Measurements from ENCODE around the gene SORL1.
"Not testable (repeated sequence)": the region's sequence is repeated elsewhere in the genome, so short reads cannot be mapped to it uniquely, and the experiment has no call there.

SORL1 gene

DNA sequence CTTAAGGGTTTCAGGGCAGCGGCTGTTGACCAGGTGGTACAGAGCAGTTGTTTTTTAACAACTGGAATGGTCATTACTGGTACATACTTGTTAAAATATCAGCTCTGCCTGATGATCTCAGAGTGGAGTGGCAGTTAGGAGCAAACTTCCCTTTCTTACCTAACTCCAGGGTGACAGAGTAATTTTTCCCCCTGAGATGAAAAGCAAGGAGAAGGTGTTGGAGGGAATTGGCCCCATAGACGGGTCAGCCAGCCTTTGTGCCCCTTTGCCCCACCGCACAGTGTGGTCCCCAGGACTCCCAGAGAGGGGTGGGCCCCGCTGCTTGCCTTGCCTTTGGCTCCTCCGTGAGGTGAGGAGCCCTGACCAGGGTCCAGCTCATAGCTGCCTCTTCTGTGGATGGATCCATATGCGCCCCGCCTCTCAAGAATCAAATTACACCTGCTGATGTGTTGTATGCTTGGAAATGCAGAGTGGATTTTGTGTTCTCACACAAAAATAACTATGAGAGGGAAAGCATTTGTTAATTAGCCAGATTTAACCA is 27.7 kb downstream of the SORL1 start:
- DNase-seq = no peak

DNA sequence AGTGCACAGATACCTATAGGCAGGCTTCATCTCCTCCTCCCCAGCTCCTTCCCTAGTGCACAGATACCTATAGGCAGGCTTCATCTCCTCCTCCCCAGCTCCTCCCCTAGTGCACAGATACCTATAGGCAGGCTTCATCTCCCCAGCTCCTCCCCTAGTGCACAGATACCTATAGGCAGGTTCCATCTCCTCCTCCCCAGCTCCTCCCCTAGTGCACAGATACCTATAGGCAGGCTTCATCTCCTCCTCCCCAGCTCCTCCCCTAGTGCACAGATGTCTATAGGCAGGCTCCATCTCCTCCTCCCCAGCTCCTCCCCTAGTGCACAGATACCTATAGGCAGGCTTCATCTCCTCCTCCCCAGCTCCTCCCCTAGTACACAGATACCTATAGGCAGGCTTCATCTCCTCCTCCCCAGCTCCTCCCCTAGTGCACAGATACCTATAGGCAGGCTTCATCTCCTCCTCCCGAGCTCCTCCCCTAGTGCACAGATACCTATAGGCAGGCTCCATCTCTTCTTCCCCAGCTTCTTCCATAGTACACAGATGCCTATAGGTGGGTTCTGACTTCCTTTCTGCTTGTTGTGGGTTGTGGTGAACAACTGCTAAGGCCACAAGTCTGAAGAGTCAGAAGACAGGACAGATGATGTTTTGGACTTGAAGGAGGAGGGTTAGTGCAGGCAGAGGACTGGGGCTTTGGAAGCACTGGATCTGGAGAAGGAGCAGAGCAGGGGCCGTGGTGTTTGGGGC is 29.5 kb downstream of the SORL1 start:
- DNase-seq = peak; percentile 82

DNA sequence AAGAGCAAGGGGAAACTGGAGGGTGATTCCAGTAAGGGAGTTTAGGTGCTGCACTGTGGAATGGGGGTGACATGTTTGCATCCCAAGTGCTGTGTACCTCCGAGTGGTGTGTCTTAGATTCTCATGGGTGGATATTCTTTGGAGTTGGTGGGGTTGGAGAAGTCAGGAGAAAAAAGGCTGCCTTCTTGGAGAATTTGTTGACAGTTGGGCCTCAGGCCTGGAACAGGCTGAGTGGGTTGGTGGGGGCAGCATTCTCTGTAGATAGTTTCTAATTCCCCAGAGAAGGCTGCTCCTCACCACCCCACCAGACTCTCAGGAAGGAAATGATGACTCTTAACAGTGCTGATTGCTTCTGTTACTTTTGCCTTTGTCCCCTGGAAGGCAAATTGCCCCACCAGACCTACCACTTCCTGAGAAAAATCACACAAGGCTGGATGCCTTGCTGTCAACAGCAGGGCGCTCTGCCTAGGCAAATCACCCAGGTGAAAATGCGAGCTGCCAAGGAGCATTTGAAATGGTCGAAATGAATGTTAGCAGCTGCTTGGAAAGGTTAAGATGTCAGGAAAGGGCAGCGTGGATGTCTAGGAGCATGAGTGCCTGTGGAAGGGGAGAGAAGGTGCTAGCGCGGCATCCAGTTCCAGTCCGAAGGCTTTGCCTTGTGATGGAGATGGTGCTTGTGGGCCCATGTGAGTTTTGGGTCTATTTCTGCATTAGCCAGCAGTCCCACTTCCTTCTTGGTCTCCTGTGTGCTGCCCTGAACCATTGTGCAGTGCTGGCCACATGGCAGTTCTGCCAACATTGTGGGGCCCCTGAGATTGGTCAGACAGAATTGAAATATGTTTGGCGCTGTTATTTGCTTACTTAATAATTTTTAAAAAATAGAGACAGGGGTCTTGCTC is 30.4 kb downstream of the SORL1 start:
- DNase-seq = peak; percentile 72

DNA sequence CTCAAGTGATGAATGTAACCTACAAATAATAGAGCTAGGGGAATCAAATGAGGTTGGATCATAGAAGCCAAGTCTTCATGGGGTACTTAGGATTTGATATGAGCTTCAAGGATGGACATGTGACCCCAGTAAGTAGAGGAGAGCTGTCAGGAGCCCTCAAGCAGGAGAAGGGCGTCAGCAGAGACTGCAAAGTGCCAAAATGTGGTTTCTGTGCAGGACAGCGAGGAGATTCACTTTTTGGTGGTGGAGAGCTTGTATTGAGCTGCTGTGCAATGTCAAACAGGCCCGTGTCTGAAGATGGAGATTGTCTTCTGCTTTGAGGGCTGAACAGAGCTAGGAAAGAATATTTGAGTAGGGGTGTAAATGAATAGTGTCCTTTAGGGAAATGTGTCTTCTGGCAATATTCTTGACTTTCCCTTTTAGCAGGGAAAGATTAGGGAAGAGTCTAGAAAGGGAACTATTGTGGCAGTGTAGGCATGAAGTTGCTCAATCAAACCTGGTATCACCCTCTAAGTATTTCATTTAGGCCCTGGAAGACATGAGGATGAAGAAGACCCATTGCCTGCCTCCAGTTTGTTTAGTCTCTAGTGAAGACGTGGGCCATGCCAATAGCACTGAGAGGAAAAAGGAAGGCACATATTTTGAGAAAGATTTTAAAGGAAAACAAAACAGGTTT is 31.8 kb downstream of the SORL1 start:
- no peak for DNase-seq

DNA sequence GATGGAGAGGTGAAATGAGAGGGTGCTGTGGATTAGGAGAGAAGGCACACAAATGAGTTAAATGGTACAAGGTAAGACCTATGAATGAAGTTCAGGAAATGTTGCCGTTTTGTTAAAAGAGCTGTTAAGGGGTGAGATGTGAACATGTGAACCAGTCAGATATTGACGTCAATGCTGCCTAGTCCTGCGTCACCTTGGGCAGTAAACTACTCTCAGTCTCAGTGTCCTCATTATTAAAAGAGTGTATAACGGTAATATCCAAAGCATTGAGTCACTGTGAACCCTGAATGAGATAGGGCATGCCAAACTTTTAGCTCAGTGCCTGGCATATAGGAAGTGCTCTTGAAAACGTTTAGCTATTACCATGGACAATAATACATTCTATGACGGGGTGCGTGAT is 33.1 kb downstream of the SORL1 start:
- DNase-seq = no peak

DNA sequence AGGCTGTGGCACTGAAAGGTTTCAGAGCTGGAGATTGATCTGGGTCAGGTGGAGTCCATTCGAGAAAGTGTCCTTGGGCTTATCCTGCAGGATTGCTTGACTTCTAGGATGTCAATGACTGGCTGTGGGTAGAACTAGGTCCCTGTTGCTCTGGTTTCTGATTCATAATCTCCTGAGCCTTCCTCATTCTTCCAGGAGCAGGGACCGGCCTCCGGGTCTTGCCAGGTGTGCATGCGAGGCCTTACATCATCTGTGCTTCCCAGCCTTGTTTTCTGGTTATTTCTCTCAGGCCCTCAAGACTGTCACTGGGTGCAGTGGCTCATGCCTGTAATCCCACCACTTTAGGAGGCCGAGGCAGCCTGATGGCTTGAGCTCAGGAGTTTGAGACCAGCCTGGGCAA is 33.9 kb downstream of the SORL1 start:
- no peak for DNase-seq

DNA sequence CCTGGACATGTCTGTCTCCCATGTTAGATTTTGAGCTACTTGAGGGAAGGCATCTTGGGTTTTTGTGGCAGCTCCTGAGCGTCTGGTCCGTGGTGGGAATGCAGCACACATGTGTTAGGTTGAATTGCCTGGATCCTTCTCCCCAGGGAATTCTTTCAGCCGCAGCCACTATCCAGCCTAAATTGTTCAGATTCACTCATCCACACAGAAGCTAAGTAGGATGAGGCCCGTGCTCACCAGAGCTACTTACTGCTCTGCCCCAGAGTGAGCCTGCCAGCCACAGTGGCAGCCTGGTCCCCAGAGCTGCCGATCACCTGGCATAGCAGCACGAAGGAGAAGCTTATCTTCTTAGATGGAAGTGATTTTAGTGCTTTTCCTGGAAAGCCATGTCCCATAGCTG is 35.1 kb downstream of the SORL1 start:
- no peak for DNase-seq

DNA sequence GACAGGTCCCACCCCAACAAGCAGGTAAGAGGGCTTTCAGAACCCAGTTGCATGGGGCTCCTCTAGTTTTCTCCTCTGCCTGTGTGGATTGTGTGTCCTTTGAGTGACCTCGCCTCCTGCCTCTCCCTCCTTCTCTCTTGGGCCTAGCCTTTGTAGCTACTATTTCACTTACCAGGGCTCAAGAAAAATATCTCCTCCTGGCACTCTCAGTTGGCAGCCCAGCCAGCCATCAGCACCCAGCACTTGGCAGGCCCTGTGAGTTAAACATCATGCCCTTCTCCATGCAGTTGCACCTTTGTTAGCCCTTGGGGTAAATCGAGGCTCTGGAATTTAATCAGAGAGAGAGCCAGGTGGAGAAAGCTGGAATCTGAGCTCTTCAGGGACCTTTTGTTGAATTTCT is 36.1 kb downstream of the SORL1 start:
- no peak for DNase-seq

DNA sequence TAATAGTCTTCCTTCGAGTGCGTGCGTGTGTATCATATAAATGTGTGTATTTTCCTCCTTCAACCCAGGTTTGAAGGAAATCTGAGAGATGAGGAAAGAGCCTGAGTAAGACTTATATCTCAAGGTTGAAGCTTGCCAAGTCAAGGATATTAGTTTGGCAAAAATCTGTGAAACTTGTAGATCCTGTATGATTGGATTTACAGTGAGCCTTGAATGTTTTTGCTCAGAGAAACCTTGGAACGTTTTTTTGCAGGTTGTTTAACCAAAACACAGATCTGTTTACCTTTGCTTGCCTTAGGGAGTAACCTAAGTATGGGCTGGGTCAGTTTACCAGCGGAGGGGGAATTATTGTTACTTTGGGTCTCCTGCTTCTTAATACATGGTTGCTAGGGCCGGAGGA is 36.5 kb downstream of the SORL1 start:
- DNase-seq = no peak

DNA sequence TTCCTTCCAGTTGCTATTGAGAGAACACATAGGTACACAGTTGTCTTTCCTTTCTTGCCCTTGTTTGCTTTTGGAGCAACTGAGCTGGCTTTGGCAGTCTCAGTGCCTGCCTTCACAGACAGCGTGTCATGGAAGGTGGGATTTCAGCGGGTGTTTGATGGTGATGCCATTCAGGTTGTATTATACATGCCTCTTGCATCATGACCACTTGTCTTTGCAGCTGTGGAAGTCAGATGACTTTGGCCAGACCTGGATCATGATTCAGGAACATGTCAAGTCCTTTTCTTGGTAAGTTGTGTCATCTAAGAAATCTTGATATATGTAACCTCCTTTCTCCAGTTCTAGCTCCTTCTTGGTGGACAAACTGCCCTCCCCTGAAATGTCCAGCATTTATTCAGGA is 37.7 kb downstream of the SORL1 start:
- DNase-seq = no peak

DNA sequence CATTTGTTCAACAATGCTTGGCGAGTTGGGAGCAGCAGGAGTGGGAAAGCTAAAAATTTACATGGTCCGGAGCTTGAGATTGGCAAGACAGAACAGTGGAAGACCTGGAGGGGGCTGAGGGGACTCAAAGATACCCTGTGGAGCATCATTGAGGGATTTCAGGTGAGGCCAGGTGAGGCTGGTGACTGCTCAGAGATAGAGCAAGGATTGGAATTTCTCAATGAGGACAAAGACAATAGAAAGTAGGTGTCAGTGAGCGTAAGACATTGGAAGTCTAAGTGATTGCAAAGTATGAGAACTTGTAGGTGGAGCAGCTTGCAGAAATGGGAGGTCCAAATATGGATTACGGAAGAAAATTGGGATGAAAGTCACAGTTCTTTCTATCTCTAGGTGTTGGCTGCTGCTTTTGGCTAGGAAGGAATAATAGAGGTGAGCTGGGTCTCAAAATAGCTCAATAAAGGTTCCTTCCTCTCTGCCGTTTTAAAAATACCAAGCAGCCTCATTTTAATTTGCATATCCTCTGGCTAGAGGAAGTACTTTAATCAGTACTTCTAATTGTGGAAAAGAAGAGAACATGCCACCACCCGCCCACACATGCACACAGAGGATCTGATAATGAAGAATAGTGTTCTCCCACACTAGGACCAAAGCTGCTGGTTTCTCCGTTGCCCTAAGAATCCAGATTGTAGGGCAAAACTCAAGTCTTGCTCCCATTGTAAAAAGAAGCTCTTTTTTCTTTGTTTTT is 42.4 kb downstream of the SORL1 start:
- DNase-seq = peak; percentile 27

DNA sequence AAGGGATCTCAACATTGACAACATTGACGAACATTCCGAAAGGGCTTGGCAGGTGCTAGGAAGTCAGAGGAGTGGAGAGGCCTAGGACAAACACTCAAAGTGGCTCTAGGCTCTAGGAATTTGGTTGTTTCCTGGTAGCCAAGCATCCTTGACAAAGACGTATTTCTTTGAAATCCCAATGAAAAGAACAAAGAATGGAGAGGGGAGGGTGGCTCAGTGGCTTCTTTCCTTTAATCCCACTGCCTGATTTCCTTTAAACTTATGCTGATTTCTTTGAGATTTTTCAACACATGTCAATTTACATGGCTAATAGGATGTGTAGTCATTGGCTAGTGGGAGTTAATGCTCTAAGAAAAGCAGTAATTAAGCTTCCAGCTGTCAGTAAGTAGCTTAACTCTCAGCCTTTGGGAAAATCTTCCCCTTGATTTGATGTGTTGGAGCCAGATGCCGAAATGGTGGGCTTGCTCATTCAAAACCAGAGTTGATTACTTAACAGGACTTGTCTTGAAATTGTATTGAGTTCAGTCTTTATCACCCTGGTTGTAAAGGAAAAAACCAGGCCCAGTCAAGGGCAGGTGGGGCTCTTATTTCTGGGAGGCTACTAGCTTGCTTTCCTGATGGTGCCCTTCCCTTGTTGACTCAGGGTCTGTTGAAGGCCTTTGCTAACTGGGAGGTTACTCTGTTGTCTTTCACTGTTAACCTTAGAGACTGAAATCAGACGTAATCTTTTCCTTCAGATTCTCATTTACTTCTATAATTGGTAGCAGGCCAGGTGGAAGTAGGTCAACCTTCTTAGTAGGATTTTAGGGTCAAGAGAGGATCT is 45.3 kb downstream of the SORL1 start:
- DNase-seq = no peak

DNA sequence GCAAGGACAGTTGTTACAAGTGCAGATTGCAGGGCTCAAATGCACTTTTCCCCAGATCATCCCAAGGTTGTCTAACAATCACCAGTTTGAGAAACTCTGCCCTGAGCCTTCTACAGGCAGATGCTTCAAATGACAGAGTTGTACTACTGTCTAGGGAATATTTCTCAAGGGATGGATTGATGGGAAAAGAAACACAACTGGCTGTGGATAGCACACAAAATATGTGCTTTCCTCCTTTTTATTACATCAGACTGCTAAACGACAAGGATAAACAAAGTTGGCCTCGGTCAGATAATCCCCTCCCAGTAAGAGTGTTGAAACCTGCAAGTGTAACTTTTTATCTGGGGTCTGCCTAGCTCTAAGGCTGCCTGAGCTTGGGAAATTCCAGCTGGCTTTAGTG is 47.3 kb downstream of the SORL1 start:
- no peak for DNase-seq

DNA sequence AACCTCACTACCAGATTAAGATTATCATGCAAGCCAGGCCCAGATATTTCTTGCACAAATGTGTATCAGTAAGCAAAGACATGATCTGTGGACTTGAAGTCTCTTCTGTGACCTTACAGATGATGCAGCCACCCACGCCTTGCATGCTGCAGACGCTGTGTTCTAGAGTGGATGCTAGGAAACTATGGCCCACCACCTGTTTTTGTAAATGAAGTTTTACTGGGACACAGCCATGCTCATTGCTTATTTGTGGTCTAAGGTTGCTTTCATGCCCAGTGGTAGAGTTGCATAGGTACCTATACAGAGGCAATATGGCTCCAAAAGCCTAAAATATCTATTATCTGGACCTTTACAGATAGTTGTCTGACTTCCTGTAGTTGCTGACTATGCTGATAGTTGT is 48.2 kb downstream of the SORL1 start:
- no peak for DNase-seq

DNA sequence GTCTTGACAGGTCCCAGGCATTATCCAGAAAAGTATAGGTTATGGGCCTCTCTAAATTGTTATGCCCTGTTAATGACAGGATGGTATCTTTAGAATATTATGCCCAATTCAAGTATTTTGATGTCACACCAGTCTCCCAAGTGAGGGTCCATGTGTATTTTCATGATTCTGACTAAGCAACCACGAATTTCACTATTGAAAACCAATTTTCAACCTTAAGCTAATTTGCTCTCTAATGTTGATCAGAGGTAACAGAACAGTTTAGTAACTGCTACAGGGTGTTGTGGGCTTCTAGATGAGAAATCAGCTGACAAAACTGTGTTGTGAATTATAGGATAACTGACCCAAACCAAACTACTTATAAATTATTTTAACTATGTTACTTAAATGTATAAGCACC is 48.6 kb downstream of the SORL1 start:
- no peak for DNase-seq

DNA sequence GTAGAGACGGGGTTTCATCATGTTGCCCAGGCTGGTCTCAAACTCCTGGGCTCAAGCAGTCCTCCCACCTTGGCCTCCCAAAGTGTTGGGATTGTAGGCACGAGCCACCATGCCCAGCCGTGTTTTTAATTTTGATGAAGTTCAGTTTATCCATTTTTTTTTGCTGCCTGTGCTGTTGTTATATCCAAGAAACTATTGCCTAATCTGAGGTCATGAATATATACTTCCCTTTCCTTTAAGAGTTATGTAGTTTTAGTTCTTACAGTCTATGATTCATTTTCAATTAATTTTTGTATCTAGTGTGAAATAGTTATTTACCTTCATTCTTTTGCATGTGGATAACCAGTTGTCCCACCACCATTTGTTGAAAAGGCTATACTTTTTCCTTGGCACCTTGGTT is 50.9 kb downstream of the SORL1 start:
- no peak for DNase-seq

DNA sequence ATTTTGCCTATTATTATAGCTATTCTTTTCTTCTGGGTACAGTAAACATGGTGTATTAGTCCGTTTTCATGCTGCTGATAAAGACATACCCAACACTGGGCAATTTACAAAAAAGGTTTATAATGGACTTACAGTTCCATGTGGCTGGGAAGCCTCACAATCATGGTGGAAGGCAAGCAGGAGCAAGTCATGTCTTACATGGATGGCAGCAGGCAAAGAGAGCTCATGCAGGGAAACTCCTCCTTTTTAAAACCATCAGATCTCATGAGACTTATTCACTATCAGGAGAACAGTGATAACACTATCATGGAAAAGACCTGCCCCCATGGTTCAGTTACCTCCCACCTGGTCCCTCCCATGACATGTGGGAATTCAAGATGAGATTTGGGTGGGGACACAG is 54.1 kb downstream of the SORL1 start:
- not testable (repeated sequence) for DNase-seq

DNA sequence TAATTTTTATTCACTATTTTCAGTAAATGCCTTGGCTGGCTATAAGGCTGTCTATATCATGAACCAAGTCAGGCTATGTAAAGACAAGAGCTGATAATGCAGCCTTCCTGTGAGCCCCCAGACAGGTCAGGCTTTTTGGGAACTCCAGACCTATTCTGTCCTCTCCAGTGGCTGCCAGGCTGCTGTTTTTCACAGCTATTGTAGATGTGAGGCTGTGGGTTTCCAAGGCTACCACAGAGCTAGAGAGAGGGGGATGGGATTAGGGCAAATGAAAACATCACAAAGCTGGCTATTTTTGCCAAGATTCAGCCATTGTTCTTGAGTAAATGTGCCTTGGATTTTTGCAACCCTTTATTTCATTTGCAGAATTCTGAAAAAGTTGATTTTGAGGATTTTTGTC is 56.3 kb downstream of the SORL1 start:
- DNase-seq = peak; percentile 22

DNA sequence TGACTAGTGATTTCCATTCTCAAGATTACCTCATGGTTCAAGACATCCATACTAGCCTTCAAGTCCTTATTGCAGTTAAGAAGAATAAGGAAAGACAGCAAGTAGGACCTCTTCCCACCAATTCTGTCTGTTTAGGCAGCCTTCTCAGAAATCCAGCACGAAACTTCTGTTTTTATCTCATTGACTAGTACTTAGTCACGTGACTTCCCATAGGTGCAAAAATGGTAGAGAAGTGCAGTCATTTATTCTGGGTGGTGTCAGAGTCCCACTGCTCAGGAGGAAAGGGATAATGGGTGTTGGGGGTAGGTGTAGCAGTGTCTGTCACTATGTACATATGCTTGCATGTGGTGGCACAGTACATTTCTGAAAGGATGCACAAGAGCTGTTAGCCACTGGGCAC is 58.3 kb downstream of the SORL1 start:
- no peak for DNase-seq

DNA sequence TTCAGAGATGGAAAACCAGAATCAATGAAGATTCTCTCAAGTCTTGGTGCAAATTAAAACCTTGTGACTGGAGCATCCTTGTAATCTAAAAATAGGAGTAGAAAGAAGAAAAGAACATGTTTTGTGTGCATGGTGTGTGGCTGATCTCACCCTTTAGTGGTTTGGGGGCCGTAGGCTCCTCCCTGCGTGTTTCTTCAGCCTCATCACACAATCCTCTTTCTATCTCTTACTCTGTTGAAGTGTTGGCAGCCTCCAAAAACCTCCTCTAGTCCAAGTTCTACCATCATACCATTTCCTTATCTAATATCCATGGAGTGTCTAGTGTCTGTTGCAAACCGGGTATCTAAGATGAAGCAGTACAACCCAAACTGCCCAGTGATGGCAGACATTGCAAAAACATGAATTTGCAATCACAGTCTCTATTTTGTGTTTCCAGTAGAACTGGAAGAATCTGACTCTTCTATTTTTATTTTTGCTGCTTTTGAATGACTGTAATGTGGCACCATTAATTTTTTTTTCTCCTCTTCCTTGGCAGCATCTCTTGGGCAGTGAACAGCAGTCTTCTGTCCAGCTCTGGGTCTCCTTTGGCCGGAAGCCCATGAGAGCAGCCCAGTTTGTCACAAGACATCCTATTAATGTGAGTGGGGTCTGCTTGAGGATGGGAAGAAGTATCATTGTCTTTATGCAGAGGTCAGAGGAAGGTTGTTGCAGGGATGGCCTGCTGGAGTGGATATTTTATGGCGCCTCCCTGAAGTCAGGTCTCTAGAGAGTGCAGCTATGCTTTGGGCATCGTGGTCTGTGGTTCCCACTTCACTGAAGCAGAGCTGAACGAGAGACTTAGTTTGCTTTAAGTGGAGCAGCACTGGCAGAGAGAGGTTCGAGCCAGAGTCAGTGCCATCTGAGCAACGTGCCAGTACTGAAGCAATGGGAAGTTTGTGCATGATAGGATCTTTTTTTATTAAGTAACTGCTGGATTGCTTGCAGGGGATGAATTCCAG is 60.7 kb downstream of the SORL1 start:
- no peak for DNase-seq

DNA sequence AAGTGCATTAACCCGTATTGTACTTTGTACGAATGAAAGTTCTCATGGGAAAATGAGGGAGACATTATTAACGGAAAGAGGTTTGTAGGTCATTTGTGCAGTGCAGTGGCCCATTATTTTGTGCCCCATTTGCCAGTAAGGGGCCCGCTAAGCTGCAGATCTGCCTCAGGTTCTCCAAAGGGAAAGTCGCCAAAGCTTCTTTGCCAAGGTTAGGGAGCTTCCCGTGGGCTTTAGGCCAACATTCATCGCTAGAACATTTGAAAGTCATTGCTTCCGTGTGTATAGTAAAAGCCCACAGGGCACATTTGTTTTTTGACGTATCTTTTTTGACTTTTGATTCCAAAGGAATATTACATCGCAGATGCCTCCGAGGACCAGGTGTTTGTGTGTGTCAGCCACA is 61.7 kb downstream of the SORL1 start:
- no peak for DNase-seq

Data from CD4-positive, alpha-beta T cell treated with Interleukin-10 for 1 hour (primary cell).